Neuronal stem cell (in vitro differentiated cells): ENCODE results near the gene NECTIN1.

ENCODE experiments used
- DNase-seq: peaks from one replicate; pipeline ENCODE4 v3.0.0-alpha.2; 2013; ENCODE audit warnings: low spot score
- H2AFZ ChIP-seq: one replicate; pipeline ENCODE4 v1.6.1; 2013; ENCODE audit warnings: mild to moderate bottlenecking, low read length, inconsistent platforms
- H2AK5ac ChIP-seq: 2 replicates; pipeline ENCODE4 v1.6.1; 2013; ENCODE audit warnings: low read depth, mild to moderate bottlenecking, inconsistent platforms, low read length, moderate library complexity, mixed read lengths
- H2BK120ac ChIP-seq: 2 replicates; pipeline ENCODE4 v1.6.1; 2013; ENCODE audit warnings: low read depth, mild to moderate bottlenecking, inconsistent platforms, low read length, moderate library complexity, mixed read lengths
- H2BK12ac ChIP-seq: one replicate; pipeline ENCODE4 v1.6.1; 2013; ENCODE audit warnings: low read length, inconsistent platforms
- H2BK15ac ChIP-seq: 2 replicates; pipeline ENCODE4 v1.6.1; 2013; ENCODE audit warnings: mild to moderate bottlenecking, low read length, inconsistent platforms, mixed read lengths
- H2BK5ac ChIP-seq: one replicate; pipeline ENCODE4 v1.6.1; 2013; ENCODE audit warnings: inconsistent platforms, mild to moderate bottlenecking, low read length, moderate library complexity
- H3K14ac ChIP-seq: one replicate; pipeline ENCODE4 v1.6.1; 2013; ENCODE audit warnings: low read length, inconsistent platforms
- H3K18ac ChIP-seq: 2 replicates; pipeline ENCODE4 v1.6.1; 2013; ENCODE audit warnings: low read length, inconsistent platforms
- H3K23ac ChIP-seq: 2 replicates; pipeline ENCODE4 v1.6.1; 2013; ENCODE audit warnings: low read depth, mild to moderate bottlenecking, mixed read lengths, low read length, inconsistent platforms; ENCODE audit not compliant: poor library complexity
- H3K27ac ChIP-seq: replicated peaks from 3 replicates; pipeline ENCODE4 v1.5.1; 2013; ENCODE audit warnings: low read length, inconsistent platforms
- H3K27me3 ChIP-seq, 3 experiments: 2 replicates each; pipeline ENCODE4 v1.6.1; 2013; ENCODE audit warnings: low read length in 3 of 3, mild to moderate bottlenecking in 2 of 3, inconsistent platforms in 1 of 3, low read depth in 1 of 3, mixed read lengths in 1 of 3, moderate library complexity in 1 of 3; ENCODE audit not compliant: control insufficient read depth in 3 of 3, insufficient read depth in 3 of 3
- H3K36me3 ChIP-seq, 2 donors: replicated peaks in 1 of 2; 2 replicates each; pipeline ENCODE4 v1.6.1; 2013; ENCODE audit warnings: low read length in 2 of 2; ENCODE audit not compliant: control insufficient read depth in 2 of 2, insufficient read depth in 2 of 2
- H3K4ac ChIP-seq: 2 replicates; pipeline ENCODE4 v1.6.1; 2013; ENCODE audit warnings: inconsistent platforms, mild to moderate bottlenecking, low read length, moderate library complexity
- H3K4me1 ChIP-seq, 2 donors: 1 replicate in 1 of 2; 2 replicates in 1 of 2; pipeline ENCODE4 v1.6.1; 2013; ENCODE audit warnings: low read length in 2 of 2, low read depth in 1 of 2; ENCODE audit not compliant: control insufficient read depth in 2 of 2, insufficient read depth in 1 of 2
- H3K4me2 ChIP-seq: one replicate; pipeline ENCODE4 v1.6.1; 2013; ENCODE audit warnings: mild to moderate bottlenecking, low read length, inconsistent platforms; ENCODE audit not compliant: insufficient read depth, poor library complexity, severe bottlenecking
- H3K4me3 ChIP-seq, 2 donors: 2 replicates each; pipeline ENCODE4 v1.5.1; 2013; ENCODE audit warnings: low read length in 2 of 2, mild to moderate bottlenecking in 2 of 2, inconsistent platforms in 1 of 2, moderate library complexity in 1 of 2
- H3K79me1 ChIP-seq: one replicate; pipeline ENCODE4 v1.6.1; 2013; ENCODE audit warnings: low read depth, mild to moderate bottlenecking, inconsistent platforms, low read length, moderate library complexity
- H3K9ac ChIP-seq: one replicate; pipeline ENCODE4 v1.6.1; 2013; ENCODE audit warnings: mild to moderate bottlenecking, low read depth, low read length, inconsistent platforms; ENCODE audit not compliant: poor library complexity
- H3K9me3 ChIP-seq, 2 donors: replicated peaks in 1 of 2; 2 replicates each; pipeline versions ENCODE3 to v1.6.1; 2013; ENCODE audit warnings: low read length in 2 of 2, mild to moderate bottlenecking in 2 of 2, inconsistent platforms in 1 of 2, low read depth in 1 of 2, mixed read lengths in 1 of 2, moderate library complexity in 1 of 2; ENCODE audit not compliant: control insufficient read depth in 2 of 2, insufficient read depth in 1 of 2
- H4K8ac ChIP-seq: one replicate; pipeline ENCODE4 v1.6.1; 2013; ENCODE audit warnings: low read depth, mild to moderate bottlenecking, inconsistent platforms, low read length, moderate library complexity
- H4K91ac ChIP-seq: one replicate; pipeline ENCODE4 v1.6.1; 2013; ENCODE audit warnings: low read length, low read depth, mild to moderate bottlenecking, inconsistent platforms; ENCODE audit not compliant: poor library complexity
- WGBS, 2 donors: extraction: QIAGEN DNeasy Blood & Tissue Kit; methylation state at CpG; one replicate each; pipeline ENCODE4 v1.1.7; 2013; ENCODE audit warnings: missing lambda C conversion rate in 2 of 2, mixed read lengths in 1 of 2; ENCODE audit not compliant: insufficient read length in 2 of 2, insufficient replicate concordance in 1 of 2; ENCODE audit errors: extremely low coverage in 2 of 2; 5-methylcytosine and 5-hydroxymethylcytosine counted together

The NECTIN1 gene

DNA sequence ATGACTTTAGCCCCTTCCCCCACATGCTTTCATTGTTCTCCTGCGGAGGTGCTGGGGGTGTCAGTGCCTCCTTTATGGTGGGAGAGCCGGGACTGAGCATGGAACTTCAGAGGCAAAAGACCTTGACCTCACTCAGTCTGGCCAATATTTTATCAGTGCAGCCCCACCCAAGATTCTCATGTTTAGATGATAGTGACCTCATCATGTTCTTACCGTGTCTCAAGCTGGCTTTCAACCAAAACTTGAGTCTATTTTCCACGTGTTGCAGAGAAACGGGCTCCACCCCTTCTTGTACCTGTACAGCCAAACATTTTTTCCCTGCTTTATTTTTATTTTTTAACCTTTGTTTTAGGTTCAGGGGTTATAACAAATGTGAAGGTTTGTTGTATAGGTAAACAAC is 47.7 kb upstream of the NECTIN1 start:
- H3K23ac ChIP-seq = no peak overlapping the region

GRCh38 chr11:119776031-119776636 is 47.1 kb upstream of the NECTIN1 start:
- H4K8ac ChIP-seq = no peak overlapping the region
- no peak overlapping the region for H3K4me2 ChIP-seq
- no peak overlapping the region for H2BK120ac ChIP-seq
- WGBS, 2 donors = no CpG with 5 or more reads among the region's 4 CpGs
- H3K23ac ChIP-seq = no peak overlapping the region
- peaks cover 0 to 23% (median 0%) of the 10 kb centered on the region in 3 experiments for H3K27me3 ChIP-seq
- no peak overlapping the region for H3K18ac ChIP-seq
- no peak overlapping the region for H3K4me3 ChIP-seq
- no peak overlapping the region for H3K9ac ChIP-seq
- no peak overlapping the region for H2BK12ac ChIP-seq
- no peaks in the 10 kb centered on the region for H3K4me1 ChIP-seq
- H2BK15ac ChIP-seq = no peak overlapping the region
- H3K79me1 ChIP-seq = no peaks in the 10 kb centered on the region
- no peak overlapping the region for H3K27ac ChIP-seq
- H2BK5ac ChIP-seq = no peak overlapping the region
- no peak overlapping the region for H2AK5ac ChIP-seq
- H3K14ac ChIP-seq = no peak overlapping the region
- H3K4ac ChIP-seq = no peak overlapping the region
- no peak for DNase-seq
- no peaks in the 10 kb centered on the region for H3K36me3 ChIP-seq
- H4K91ac ChIP-seq = no peak overlapping the region
- H2AFZ ChIP-seq = no peak overlapping the region
- no peaks in the 10 kb centered on the region for H3K9me3 ChIP-seq

More for the DNA sequence above, 47.7 kb upstream of the NECTIN1 start:
- Histone ChIP-seq H3K18ac (no peak overlapping the region), H2AFZ (no peak overlapping the region), H3K79me1 (no peaks in the 10 kb centered on the region), H3K4ac (no peak overlapping the region), H3K4me2 (no peak overlapping the region), H4K91ac (no peak overlapping the region), H3K9ac (no peak overlapping the region), H2BK5ac (no peak overlapping the region), H3K27ac (no peak overlapping the region), H3K9me3 (no peaks in the 10 kb centered on the region), H3K4me1 (no peaks in the 10 kb centered on the region), H2AK5ac (no peak overlapping the region), H3K36me3 (no peaks in the 10 kb centered on the region), H4K8ac (no peak overlapping the region), H3K14ac (no peak overlapping the region), H2BK120ac (no peak overlapping the region), H2BK15ac (no peak overlapping the region), H2BK12ac (no peak overlapping the region), H3K27me3 (peaks cover 0 to 23% (median 0%) of the 10 kb centered on the region in 3 experiments), H3K4me3 (no peak overlapping the region)
- no CpG with 5 or more reads among the region's 5 CpGs for WGBS, 2 donors
- DNase-seq = no peak

GRCh38 chr11:119774172-119774763 is 45.3 kb upstream of the NECTIN1 start:
- Histone ChIP-seq H3K4me2 (no peak overlapping the region), H2AK5ac (no peak overlapping the region), H4K8ac (no peak overlapping the region), H2BK12ac (no peak overlapping the region), H4K91ac (no peak overlapping the region), H3K79me1 (no peaks in the 10 kb centered on the region), H3K4me3 (no peak overlapping the region), H3K27me3 (peaks cover 0 to 16% (median 0%) of the 10 kb centered on the region in 3 experiments), H2BK5ac (no peak overlapping the region), H3K9ac (no peak overlapping the region), H3K9me3 (no peaks in the 10 kb centered on the region), H2BK120ac (no peak overlapping the region), H3K4me1 (no peaks in the 10 kb centered on the region), H3K36me3 (no peaks in the 10 kb centered on the region), H3K23ac (no peak overlapping the region), H3K18ac (no peak overlapping the region), H3K14ac (no peak overlapping the region), H3K4ac (no peak overlapping the region), H3K27ac (no peak overlapping the region), H2AFZ (no peak overlapping the region), H2BK15ac (no peak overlapping the region)
- DNase-seq = peak; percentile 68
- no CpG with 5 or more reads among the region's 1 CpG for WGBS, 2 donors

- Histone ChIP-seq H4K8ac (no peak overlapping the region), H3K4me1 (no peaks in the 10 kb centered on the region), H3K9ac (no peak overlapping the region), H3K4ac (no peak overlapping the region), H3K27ac (no peak overlapping the region), H4K91ac (no peak overlapping the region), H2BK15ac (no peak overlapping the region), H3K36me3 (no peaks in the 10 kb centered on the region), H3K9me3 (no peaks in the 10 kb centered on the region), H3K4me2 (no peak overlapping the region), H3K79me1 (no peaks in the 10 kb centered on the region), H3K18ac (no peak overlapping the region), H2BK12ac (no peak overlapping the region), H2BK120ac (no peak overlapping the region), H2AFZ (no peak overlapping the region), H3K23ac (no peak overlapping the region), H2AK5ac (no peak overlapping the region), H3K14ac (no peak overlapping the region), H3K4me3 (no peak overlapping the region), H2BK5ac (no peak overlapping the region), H3K27me3 (peaks cover 0 to 8% (median 0%) of the 10 kb centered on the region in 3 experiments)
- no peak for DNase-seq
- no CpG with 5 or more reads among the region's 8 CpGs for WGBS, 2 donors
These were observed 43.8 kb upstream of the NECTIN1 start for GRCh38 chr11:119772641-119773415.
